ENCODE data around the gene TTF1.
"Not testable (repeated sequence)": the region's sequence is repeated elsewhere in the genome, so short reads cannot be mapped to it uniquely, and the experiment has no call there.

The TTF1 gene

GRCh38 chr9:132412089-132412488 lies 5.4 kb upstream of the TTF1 start:
- DNase-seq = peak; percentile 34

DNA sequence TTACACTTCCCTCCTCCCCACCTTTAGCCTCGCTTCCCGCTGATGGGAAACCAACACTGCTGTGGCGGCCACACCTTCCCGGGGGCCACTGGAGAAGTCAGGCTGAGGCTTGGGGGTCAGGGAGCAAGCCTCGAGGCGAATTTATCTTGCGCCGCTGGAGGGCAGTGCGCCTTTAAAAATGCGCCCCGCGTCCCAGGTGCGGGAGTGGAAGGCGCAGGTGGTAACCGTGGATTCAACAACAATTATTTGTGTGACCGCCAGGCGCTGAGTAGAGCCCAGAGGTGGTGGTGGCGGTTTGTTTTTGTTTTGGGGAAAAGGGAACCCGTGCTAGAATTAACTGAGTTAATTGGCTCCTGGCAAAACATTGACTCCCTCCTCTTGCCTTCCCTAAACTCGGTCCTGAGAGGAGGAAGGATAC lies 4.5 kb upstream of the TTF1 start:
- peak; percentile 14 for DNase-seq

- no peak for DNase-seq
Observed at GRCh38 chr9:132410642-132411041, 4.0 kb upstream of the TTF1 start.

DNA sequence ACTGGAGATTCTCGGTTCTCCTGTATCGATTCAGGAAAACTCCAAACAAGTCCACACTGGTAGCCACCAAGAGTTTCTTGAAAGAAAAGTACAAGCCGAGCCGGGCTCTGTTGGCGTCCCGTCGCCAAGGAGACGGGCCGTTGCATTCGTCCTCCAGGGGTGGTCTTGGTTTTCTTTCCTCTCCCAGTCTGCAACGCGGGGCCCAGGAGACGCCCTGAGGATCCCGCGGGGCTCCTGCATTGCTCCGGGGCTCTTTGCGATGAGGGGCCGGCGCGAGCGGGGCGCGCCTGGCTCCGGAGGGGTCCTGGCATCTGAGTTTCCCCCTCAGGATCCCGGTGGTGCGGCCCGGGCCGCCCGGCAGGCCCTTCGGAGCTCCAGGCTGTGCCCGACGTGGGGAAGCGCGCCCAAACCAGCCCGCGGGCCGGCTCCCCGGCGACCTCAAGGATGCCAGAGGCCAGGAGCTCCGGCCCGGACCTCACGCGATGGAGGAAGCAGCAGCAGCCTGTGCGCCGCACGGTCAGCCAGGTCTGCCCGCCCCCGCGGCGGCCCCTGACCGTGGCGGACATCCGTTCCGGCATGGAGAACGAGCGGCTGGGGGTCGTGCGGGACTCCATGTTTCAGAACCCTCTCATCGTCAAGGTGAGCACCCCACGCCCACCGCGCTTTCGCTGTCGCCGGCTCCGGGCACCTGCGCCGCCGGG lies 3.3 kb upstream of the TTF1 start, which contains the start of gene CFAP77:
Gene CFAP77 (plus strand): TSS at position 384 of the 701 bp plus-strand sequence. CDS start 61 bp downstream, at position 445.
- peak; percentile 38 for DNase-seq

DNA sequence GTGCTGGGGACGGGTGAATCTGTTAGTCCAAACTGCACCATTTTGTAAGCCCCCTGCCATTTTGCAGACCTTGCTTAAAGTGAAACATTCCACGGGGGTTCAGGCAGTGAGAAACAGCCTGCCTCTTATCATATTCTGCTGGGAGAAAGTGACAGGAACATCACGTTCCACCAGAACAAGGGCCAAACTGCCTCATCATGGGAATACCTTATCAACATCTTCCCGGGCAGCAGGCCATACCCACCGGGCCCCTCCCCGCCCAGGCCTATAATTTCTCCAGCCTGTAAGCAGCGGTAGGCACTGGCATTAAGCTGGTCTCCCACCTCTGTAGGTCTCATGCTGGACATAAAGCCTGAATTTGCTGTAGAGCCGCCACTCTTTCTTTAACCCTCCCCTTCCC lies 1.9 kb upstream of the TTF1 start:
- DNase-seq = no peak

DNA sequence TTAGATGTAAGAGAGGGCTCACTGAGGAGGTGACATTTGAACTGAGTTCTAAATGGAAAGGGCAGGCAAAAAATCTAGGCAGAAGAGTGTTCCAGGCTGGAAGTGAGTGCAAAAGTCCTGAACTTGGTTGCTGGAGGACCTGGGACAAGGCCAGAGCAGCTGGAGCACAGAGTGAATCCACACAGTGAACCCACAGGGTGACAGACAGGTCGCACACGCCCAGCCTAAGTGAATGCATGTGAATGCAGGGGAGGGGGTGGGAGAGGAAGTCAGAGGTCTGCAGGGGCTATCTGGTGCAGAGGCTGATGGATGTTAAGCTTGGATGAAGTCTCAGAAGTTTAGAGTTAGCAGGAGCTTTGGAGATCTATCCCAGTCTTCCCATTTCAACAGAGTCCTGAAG lies 556 bp upstream of the TTF1 start:
- no peak for DNase-seq

DNA sequence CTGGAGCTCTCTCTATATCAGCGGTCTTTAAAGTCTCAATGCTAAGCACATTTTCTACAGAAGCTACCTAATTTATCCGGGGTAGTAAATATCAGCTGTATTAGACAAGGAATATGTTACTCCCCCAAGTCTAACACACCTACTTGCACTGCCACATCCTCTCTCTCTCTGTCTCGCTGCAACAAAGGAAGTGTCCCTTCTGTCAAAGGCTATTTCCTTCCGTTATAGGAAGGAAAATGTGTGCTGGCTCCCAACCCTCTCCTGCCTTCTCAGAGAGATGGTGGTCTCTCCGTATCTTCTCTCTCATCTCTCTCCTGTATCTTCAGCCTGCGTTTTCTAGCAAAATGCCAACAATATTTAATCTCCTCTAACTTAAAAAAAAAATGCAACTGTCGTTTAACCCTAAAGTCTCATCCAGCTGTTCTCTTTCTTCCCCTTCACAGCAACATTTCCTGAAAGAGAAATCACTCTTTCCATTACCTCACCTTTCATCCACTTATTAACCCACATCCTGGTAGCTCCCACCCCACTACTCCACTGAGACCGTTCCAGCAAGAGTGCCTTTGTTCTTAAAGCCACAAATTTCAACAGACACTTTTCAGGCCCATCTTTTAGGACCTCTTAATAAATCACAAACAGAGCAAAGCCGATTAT lies 2.3 kb downstream of the TTF1 start:
- DNase-seq = peak; percentile 13

DNA sequence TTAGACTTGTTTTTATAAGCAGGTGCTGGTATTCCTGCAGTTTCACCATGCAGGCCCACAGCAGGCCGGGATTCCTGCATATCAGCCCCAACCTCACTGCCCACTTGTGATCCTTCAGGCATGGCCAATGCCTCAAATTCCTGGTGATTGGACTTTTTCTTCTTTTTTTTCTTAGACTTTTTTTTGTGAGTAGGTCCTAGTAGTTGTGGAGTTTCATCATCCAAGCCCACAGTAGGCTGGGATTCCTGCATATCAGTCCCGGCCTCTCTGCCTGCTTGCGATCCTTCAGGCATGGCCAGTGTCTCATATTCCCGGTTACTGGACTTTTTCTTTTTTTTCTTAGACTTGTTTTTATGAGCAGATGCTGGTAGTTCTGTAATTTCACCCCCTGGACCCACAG lies 4.8 kb downstream of the TTF1 start:
- DNase-seq = no peak

DNA sequence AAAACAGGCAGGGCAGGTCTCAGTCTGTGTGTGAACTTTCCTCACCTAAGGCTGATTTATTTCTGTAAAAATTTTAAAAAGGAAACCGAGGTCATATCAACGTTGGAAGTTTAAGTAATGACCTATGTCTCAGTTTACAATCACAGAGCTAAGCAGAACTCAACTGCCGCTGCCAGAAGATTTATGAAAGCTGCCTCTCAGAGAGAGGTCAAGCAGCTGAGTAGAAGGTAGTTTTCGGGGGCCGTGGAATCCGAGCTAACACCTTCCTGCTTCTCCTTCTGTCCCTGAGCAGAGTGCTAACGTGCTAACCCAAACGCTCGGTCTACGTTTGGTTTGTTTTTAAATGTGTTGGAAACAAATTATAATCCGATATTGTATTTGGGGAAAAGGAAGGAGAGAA lies 11.1 kb downstream of the TTF1 start:
- DNase-seq = no peak

DNA sequence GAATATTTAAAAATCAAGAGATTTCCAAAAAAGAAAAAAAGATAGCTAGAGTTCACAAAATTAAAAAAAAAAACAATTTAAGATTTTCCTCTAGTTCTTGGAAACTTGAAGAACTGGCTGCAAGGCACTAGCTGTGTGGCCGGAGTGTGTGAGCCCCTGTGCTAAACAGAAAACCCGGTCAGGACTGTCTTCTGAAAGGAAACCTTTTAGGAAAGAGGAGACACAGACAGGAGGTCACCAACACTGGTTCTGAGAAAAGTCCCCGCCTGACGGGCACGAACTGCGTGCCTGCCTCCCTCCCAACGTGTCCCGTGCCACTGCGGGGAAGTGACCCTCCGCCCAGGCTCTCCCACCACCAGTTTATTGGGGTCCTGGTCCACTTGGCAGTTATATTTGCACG lies 15.2 kb downstream of the TTF1 start:
- DNase-seq = no peak

DNA sequence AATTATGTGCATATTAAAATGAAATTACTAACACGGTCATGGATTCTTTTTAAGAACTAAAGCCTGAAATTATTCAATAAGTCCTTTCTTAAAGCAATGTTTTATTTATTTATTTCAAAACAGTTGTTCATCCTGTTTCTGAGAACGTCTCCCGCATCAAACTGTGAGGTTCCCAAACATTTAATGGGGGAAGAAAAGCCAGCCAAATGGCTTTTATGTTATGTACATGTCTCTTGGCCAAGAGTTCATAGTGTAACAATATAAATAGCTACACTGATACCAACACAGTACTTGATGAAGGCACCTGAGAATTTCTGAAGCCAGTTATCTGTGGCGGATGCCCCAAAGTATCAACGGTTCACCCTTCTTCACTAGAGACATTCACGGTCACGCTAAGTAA lies 15.7 kb downstream of the TTF1 start:
- DNase-seq = no peak

DNA sequence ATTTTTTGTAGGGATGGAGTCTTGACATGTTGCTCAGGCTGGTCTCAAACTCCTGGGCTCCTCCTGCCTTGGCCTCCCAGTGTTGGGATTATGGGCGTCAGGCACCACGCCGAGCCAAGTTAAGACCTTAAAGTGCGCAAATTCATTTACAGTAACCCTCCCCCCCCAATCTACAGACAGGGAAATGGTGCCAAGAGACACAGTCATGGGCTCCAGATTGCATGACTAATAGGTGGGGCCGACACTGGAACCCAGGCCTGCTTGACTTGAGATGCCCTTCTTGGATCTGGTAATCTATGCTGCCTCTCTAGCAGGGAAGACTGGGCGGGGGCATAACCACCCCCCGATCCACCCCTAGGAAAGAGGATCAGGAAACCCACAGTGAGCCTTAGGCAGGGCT lies 19.5 kb downstream of the TTF1 start:
- DNase-seq = no peak

DNA sequence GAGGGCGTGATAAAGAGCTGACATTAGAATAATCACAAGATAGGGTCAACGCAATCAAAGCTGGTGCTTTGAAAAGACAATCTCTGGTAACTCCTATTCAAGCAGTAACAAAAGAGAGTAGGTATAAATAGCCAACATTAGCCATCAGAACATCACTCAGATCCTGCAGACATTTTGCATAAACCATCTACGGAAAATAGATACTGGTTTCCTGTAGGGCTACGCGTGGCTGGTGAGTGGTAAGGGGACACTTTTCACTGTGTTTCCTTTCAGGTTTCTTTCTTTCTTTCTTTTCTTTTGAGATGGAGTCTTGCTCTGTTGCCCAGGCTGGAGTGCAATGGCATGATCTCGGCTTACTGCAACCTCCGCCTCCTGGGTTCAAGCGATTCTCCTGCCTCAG lies 22.3 kb downstream of the TTF1 start:
- no peak for DNase-seq

DNA sequence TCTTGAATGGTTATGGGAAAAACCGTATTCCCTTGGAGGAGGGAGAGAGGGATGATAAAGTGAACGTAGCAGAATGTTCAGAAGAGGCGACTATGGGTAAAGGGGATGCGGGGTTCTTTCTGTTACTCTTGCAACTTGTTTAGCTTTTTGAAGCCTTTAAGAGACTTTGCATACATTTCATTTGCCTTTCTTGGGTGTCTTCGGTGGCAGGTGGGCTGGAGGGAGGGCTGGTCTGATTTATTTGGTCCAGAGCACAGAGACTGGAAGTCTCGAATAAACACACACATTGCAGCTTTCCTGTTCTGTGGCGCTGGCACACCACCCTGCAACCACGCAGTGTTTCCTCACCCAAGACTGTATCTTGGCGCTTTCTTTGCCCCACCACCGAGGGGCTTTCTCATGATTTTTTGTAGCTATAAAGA lies 23.2 kb downstream of the TTF1 start:
- no peak for DNase-seq

DNA sequence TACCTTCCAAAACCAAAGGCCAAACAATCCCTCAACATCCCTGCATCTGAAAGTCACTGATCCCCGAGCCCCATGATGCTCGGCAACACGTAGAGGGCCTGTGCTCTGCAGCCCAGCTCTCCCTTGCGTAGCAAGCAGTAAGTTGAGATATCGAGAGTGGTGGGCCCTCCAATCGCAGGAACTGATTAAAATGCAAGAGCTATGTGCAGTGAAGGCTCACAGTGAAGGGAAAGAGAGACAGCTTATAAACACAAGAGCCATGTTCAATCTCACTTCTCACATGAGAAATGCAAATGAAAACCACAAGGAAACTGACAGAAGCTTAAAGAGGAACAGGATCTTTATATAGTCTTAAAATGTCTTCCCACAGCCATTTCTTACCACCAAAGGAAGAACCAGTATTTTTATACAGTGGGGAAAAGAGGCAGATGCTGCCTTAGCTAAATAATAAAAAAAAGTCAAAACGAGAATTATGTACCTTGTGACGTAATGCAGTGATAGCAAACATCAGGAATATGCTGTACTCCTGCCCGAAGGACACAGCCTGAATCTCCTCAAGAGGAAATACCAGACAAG lies 24.6 kb downstream of the TTF1 start:
- peak; percentile 20 for DNase-seq

DNA sequence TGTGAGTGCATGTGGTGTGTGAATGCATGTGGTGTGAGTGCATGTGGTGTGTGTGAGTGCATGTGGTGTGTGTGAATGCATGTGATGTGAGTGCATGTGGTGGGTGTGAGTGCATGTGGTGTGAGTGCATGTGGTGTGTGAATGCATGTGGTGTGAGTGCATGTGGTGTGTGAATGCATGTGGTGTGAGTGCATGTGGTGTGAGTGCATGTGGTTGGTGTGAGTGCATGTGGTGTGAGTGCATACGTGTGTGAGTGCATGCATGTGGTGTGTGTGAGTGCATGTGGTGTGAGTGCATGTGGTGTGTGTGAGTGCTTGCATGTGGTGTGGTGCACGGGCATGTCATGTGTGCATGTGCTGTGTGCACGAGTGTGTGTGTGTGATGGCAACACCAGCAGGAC lies 28.2 kb downstream of the TTF1 start:
- not testable (repeated sequence) for DNase-seq

GRCh38 chr9:132377769-132378168 lies 28.9 kb downstream of the TTF1 start:
- not testable (repeated sequence) for DNase-seq

DNA sequence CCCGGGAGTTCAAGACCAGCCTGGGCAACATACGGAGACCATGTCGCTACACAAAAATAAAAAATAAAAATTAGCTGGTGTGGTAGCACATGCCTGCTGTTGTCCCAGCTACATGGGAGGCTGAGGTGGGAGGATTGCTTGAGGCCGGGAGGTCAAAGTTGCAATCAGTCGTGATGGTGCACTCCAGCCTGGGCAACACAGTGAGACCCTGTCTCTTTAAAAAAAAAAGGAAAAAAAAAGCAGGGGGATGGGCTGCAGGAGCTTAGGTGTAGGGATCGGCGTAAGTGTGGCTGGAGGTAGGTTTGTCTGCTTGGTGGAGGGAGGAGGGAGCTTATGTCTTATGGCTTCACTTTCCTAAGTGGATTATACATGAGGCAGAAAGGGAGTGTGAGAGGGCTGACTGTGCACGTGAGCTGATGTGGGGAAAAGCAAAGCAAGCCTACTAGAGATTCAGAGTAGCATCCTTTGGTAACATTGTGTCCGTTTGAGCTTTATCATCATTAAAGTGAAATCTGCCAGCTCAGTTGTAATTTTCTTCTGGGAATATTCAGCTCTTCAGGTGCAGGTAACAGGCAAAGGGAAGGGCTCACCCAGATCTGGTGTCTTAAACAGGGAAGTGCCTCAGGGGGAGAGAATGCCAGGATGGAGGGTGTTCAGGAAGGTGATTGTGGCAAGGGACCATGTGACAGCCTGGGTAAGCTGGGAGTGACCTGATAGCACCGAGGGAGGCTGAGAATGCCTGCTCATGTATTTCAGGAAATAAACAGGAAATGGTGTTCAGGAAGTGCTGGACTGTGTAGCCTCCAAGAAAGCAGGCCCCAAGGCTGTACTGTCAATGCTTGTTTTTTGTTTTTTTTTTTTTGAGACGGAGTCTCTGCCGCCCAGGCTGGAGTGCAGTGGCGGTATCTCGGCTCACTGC lies 34.2 kb downstream of the TTF1 start:
- peak; percentile 23 for DNase-seq

DNA sequence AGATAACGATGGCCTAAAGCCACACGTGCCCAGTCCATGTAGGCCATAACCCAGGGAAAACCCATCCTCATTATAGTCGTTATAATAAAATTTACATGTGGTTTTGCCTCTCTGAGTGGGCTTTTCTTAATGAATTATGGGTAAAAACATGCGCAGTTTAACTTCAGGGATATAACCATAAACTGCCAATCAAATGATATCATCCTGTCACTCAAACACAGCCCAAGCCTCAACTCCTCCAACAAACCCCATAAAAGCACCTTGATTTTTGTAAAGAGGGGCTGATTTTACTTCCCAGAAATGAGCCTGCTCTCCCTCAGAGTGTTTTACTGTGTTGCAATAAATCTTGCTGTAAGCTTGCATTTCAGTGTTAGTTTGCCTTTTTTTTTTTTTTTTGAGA lies 36.0 kb downstream of the TTF1 start:
- no peak for DNase-seq

GRCh38 chr9:132369421-132369820 lies 37.2 kb downstream of the TTF1 start:
- no peak for DNase-seq

GRCh38 chr9:132367613-132368313 lies 38.9 kb downstream of the TTF1 start:
- no peak for DNase-seq

DNA sequence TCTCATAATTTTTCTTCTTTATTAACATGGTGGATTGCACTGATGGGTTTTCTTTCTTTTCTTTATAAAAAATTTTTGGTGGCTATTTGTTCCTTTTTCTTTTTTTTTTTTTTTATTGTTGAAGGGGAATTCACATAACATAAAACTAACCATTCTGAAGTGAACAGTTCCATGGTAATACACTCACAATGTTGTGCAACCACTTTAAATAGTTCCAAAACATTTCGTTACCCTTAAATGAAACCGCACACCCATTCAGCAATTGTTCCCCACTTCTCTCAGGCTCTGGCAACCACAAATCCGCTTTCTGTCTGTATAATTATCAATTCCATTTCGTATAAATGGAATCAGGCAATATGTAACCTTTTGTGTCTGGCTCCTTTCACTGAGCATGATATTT lies 40.2 kb downstream of the TTF1 start:
- no peak for DNase-seq

- no peak for DNase-seq
Observed at GRCh38 chr9:132365986-132366385, 40.7 kb downstream of the TTF1 start.

Measured in KG1 (cell line).